HL-60 (cell line): ENCODE results near the gene DHRS3.

Source experiments
- CTCF ChIP-seq: IDR thresholded peaks from one replicate; pipeline ENCODE4 v1.5.1; 2011; ENCODE audit warnings: low read length, control low read depth, inconsistent platforms; ENCODE audit not compliant: insufficient read depth
- GABPA ChIP-seq: IDR thresholded peaks from 2 replicates; pipeline ENCODE4 v1.6.1; 2012; ENCODE audit warnings: low read depth
- POLR2AphosphoS5 ChIP-seq: IDR thresholded peaks from 2 replicates; pipeline ENCODE4 v1.6.1; 2012; ENCODE audit warnings: low read depth
- REST ChIP-seq: IDR thresholded peaks from 2 replicates; pipeline ENCODE4 v1.6.1; 2012; ENCODE audit warnings: low read depth; ENCODE audit not compliant: insufficient replicate concordance
- SPI1 ChIP-seq: IDR thresholded peaks from 2 replicates; pipeline ENCODE4 v1.6.1; 2012; ENCODE audit warnings: low read depth, mild to moderate bottlenecking, borderline replicate concordance

DNA sequence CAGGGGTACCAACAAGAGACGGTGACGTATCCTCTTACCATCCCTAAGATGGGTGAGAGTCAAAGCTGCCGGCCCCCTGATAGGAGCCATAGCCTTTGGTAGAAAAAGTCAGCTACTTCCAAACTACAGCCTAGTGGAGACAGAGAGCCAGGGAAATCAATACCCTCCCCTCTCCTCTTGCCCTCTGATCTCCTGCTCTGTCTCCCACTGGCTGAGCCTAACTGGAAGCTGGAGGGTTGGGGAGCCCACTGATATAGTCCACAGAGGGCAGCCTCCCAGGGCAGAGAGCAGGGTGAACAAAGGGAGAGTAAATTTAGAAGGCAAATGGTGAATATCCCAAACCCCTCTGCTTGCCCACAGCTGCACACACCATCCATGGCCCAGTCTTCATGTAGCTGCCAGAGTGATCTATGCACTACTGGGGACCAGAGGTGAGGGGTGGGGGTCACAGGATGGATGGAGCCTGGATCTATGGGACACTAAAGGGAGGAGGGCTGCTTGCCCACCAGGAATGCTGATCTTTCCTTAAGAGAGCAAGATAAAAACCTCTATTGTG lies 80.0 kb downstream of the DHRS3 start:
- TF ChIP-seq CTCF (no peak), REST (no peak), POLR2AphosphoS5 (no peak), GABPA (no peak), SPI1 (no peak)
